GM18499 (cell line): ENCODE measurements around the gene DPH6.

Experiments
- ATAC-seq: cut with Tn5 transposase; IDR thresholded peaks from one replicate; pipeline ENCODE4 v1.9.1; 2021; ENCODE audit warnings: moderate number of reproducible peaks; ENCODE audit not compliant: insufficient read depth, unreplicated experiment

DPH6 gene

GRCh38 chr15:35546511-35547381 is 781 bp upstream of the DPH6 start:
- ATAC-seq, result peak; percentile 14

GRCh38 chr15:35545316-35545823 is 595 bp downstream of the DPH6 start:
- ATAC-seq, result peak; percentile 22

GRCh38 chr15:35540885-35541284 is 5.1 kb downstream of the DPH6 start:
- ATAC-seq, result no peak

GRCh38 chr15:35540021-35540420 is 5.9 kb downstream of the DPH6 start:
- no peak for ATAC-seq

- ATAC-seq, result no peak
Measured at GRCh38 chr15:35535365-35535916, 10.5 kb downstream of the DPH6 start.

- ATAC-seq, result no peak
Measured at GRCh38 chr15:35533130-35534110, 12.5 kb downstream of the DPH6 start.

GRCh38 chr15:35530698-35531097 is 15.3 kb downstream of the DPH6 start:
- no peak for ATAC-seq

GRCh38 chr15:35529784-35530183 is 16.2 kb downstream of the DPH6 start:
- ATAC-seq, result no peak

GRCh38 chr15:35522061-35522460 is 23.9 kb downstream of the DPH6 start:
- no peak for ATAC-seq

- ATAC-seq, result peak; percentile 76
Measured at GRCh38 chr15:35519541-35520149, 26.3 kb downstream of the DPH6 start.

- no peak for ATAC-seq
Measured at GRCh38 chr15:35519052-35519451, 26.9 kb downstream of the DPH6 start.

GRCh38 chr15:35514759-35515158 is 31.2 kb downstream of the DPH6 start:
- no peak for ATAC-seq

- ATAC-seq, result no peak
Measured at GRCh38 chr15:35507932-35508638, 37.9 kb downstream of the DPH6 start.

- no peak for ATAC-seq
Measured at GRCh38 chr15:35506272-35506870, 39.6 kb downstream of the DPH6 start.

- no peak for ATAC-seq
Measured at GRCh38 chr15:35505809-35506208, 40.2 kb downstream of the DPH6 start.

- ATAC-seq, result no peak
Measured at GRCh38 chr15:35505141-35505540, 40.8 kb downstream of the DPH6 start.

- no peak for ATAC-seq
Measured at GRCh38 chr15:35499723-35500122, 46.2 kb downstream of the DPH6 start.

GRCh38 chr15:35496585-35496984 is 49.4 kb downstream of the DPH6 start:
- peak; percentile 98 for ATAC-seq

- no peak for ATAC-seq
Measured at GRCh38 chr15:35495080-35495479, 50.9 kb downstream of the DPH6 start.
